ENCODE results near the gene TFB1M.
"Not testable (repeated sequence)": the region's sequence is repeated elsewhere in the genome, so short reads cannot be mapped to it uniquely, and the experiment has no call there.

TFB1M gene

DNA sequence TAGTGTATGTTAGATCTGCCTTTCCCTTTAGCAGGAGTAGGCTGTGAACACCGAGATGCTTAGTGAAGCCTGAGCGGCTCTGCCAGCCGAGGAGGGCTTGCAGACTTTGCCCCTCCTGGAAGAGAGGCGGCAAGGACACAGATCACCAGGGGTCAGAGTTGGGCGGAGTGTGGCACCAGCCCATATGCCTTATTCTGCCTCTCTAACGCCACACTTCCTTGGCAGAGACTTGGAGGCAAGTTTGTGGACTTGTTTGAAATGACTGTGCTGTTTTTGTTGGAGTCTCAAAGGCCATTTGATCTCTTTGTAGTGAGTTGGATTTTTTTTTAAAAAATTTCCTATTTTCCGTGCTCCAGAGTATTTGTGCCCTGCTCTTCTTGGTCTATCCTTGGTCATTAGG, 95.0 kb downstream of the TFB1M start:
- TF ChIP-seq, protein P1, sequence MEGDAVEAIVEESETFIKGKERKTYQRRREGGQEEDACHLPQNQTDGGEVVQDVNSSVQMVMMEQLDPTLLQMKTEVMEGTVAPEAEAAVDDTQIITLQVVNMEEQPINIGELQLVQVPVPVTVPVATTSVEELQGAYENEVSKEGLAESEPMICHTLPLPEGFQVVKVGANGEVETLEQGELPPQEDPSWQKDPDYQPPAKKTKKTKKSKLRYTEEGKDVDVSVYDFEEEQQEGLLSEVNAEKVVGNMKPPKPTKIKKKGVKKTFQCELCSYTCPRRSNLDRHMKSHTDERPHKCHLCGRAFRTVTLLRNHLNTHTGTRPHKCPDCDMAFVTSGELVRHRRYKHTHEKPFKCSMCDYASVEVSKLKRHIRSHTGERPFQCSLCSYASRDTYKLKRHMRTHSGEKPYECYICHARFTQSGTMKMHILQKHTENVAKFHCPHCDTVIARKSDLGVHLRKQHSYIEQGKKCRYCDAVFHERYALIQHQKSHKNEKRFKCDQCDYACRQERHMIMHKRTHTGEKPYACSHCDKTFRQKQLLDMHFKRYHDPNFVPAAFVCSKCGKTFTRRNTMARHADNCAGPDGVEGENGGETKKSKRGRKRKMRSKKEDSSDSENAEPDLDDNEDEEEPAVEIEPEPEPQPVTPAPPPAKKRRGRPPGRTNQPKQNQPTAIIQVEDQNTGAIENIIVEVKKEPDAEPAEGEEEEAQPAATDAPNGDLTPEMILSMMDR (IDR thresholded peaks at IDR 0.05; ENCODE audit: low read length): no peak
- TF ChIP-seq EZH2 (optimal IDR thresholded peaks at IDR 0.05; ENCODE audit: low read depth, low read length) (no peak), EZH2phosphoT487 (IDR thresholded peaks at IDR 0.05; ENCODE audit: low read length) (no peak)

GRCh38 chr6:155218711-155219110, 95.6 kb downstream of the TFB1M start:
- H3F3A ChIP-seq (ENCODE audit: insufficient read depth, low read length); H4K20me1 ChIP-seq (ENCODE audit: insufficient read depth, low read length); H3K4me1 ChIP-seq (ENCODE audit: low read length); H3K4me2 ChIP-seq (ENCODE audit: low read depth, low read length); H3K4me3 ChIP-seq (ENCODE audit: low read length); H3K79me2 ChIP-seq (ENCODE audit: low read length); DNase-seq; H3K9ac ChIP-seq (ENCODE audit: low read length); H3K9me2 ChIP-seq (replicated peaks; ENCODE audit: insufficient read depth, low read length); H3K36me3 ChIP-seq (replicated peaks; ENCODE audit: insufficient read depth, low read length); H2AFZ ChIP-seq (ENCODE audit: low read length); H3K27me3 ChIP-seq (replicated peaks; ENCODE audit: insufficient read depth, low read length); H3K9me3 ChIP-seq (replicated peaks; ENCODE audit: insufficient read depth, low read length); H3K27ac ChIP-seq (ENCODE audit: low read length): not testable (repeated sequence)

More for the DNA sequence above, 95.0 kb downstream of the TFB1M start:
- Histone ChIP-seq H3K36me3 (replicated peaks; ENCODE audit: insufficient read depth, low read length) (no peaks in the 10 kb centered on the region), H4K20me1 (ENCODE audit: insufficient read depth, low read length) (no peaks in the 10 kb centered on the region), H2AFZ (ENCODE audit: low read length) (no peak overlapping the region), H3K4me2 (ENCODE audit: low read depth, low read length) (no peak overlapping the region), H3K9me3 (replicated peaks; ENCODE audit: insufficient read depth, low read length) (no peaks in the 10 kb centered on the region), H3F3A (ENCODE audit: insufficient read depth, low read length) (no peaks in the 10 kb centered on the region), H3K79me2 (ENCODE audit: low read length) (no peaks in the 10 kb centered on the region), H3K27ac (ENCODE audit: low read length) (no peak overlapping the region), H3K9ac (ENCODE audit: low read length) (no peak overlapping the region), H3K4me1 (ENCODE audit: low read length) (no peaks in the 10 kb centered on the region), H3K9me2 (replicated peaks; ENCODE audit: insufficient read depth, low read length) (no peaks in the 10 kb centered on the region), H3K4me3 (ENCODE audit: low read length) (no peak overlapping the region), H3K27me3 (replicated peaks; ENCODE audit: insufficient read depth, low read length) (no peaks in the 10 kb centered on the region)
- no peak for DNase-seq

- no peak for TF ChIP-seq EZH2 (optimal IDR thresholded peaks at IDR 0.05; ENCODE audit: low read depth, low read length)
- TF ChIP-seq EZH2phosphoT487 (IDR thresholded peaks at IDR 0.05; ENCODE audit: low read length): no peak
- TF ChIP-seq, protein P1 (IDR thresholded peaks at IDR 0.05; ENCODE audit: low read length): no peak
- Histone ChIP-seq H3K36me3 (replicated peaks; ENCODE audit: insufficient read depth, low read length) (no peaks in the 10 kb centered on the region), H3K79me2 (ENCODE audit: low read length) (no peaks in the 10 kb centered on the region), H3K9me2 (replicated peaks; ENCODE audit: insufficient read depth, low read length) (no peaks in the 10 kb centered on the region), H3K4me2 (ENCODE audit: low read depth, low read length) (no peak overlapping the region), H3K9me3 (replicated peaks; ENCODE audit: insufficient read depth, low read length) (no peaks in the 10 kb centered on the region), H3K9ac (ENCODE audit: low read length) (no peak overlapping the region), H4K20me1 (ENCODE audit: insufficient read depth, low read length) (no peaks in the 10 kb centered on the region), H3K27me3 (replicated peaks; ENCODE audit: insufficient read depth, low read length) (no peaks in the 10 kb centered on the region), H3K4me3 (ENCODE audit: low read length) (no peak overlapping the region), H3F3A (ENCODE audit: insufficient read depth, low read length) (no peaks in the 10 kb centered on the region), H3K27ac (ENCODE audit: low read length) (no peak overlapping the region), H2AFZ (ENCODE audit: low read length) (no peak overlapping the region), H3K4me1 (ENCODE audit: low read length) (no peaks in the 10 kb centered on the region)
- DNase-seq: no peak
Measured at GRCh38 chr6:155216312-155217046, 97.8 kb downstream of the TFB1M start.

- Histone ChIP-seq H3K36me3 (replicated peaks; ENCODE audit: insufficient read depth, low read length) (no peaks in the 10 kb centered on the region), H3K9ac (ENCODE audit: low read length) (no peak overlapping the region), H4K20me1 (ENCODE audit: insufficient read depth, low read length) (no peaks in the 10 kb centered on the region), H3K4me1 (ENCODE audit: low read length) (no peaks in the 10 kb centered on the region), H2AFZ (ENCODE audit: low read length) (no peak overlapping the region), H3F3A (ENCODE audit: insufficient read depth, low read length) (no peaks in the 10 kb centered on the region), H3K9me3 (replicated peaks; ENCODE audit: insufficient read depth, low read length) (no peaks in the 10 kb centered on the region), H3K9me2 (replicated peaks; ENCODE audit: insufficient read depth, low read length) (no peaks in the 10 kb centered on the region), H3K79me2 (ENCODE audit: low read length) (no peaks in the 10 kb centered on the region), H3K4me2 (ENCODE audit: low read depth, low read length) (no peak overlapping the region), H3K27ac (ENCODE audit: low read length) (no peak overlapping the region), H3K4me3 (ENCODE audit: low read length) (no peak overlapping the region), H3K27me3 (replicated peaks; ENCODE audit: insufficient read depth, low read length) (no peaks in the 10 kb centered on the region)
- no peak for TF ChIP-seq EZH2phosphoT487 (IDR thresholded peaks at IDR 0.05; ENCODE audit: low read length)
- no peak for TF ChIP-seq EZH2 (optimal IDR thresholded peaks at IDR 0.05; ENCODE audit: low read depth, low read length)
- TF ChIP-seq, protein P1 (IDR thresholded peaks at IDR 0.05; ENCODE audit: low read length): no peak
- no peak for DNase-seq
Measured at GRCh38 chr6:155215906-155216305, 98.4 kb downstream of the TFB1M start.

Data from MM.1S (cell line).